Uterus (tissue), 4 donors: ENCODE data around the gene TCF12. TPM values are rescaled to one million over a fixed set of nuclear protein-coding genes. Genes with fewer than 3 reads are reported as not detected.

Experiments used
- DNase-seq, 2 donors: peaks; one replicate each; pipeline ENCODE4 v3.0.0-alpha.2; 2019 to 2020
- H3K27ac ChIP-seq, 2 donors: fragments of 200-600 bp; sonication (generic); 1 replicate in 1 of 2; 2 replicates in 1 of 2; pipeline ENCODE4 v1.5.1; 2016 to 2018
- H3K27me3 ChIP-seq, 2 donors: fragments of 200-600 bp; sonication (generic); one replicate each; pipeline ENCODE4 v1.5.1; 2018 to 2019; ENCODE audit warnings: control low read depth in 1 of 2
- H3K36me3 ChIP-seq, 2 donors: fragments of 200-600 bp; sonication (generic); one replicate each; pipeline ENCODE4 v1.5.1; 2019; ENCODE audit warnings: control low read depth in 1 of 2
- H3K4me1 ChIP-seq, 2 donors: fragments of 200-600 bp; sonication (generic); one replicate each; pipeline ENCODE4 v1.5.1; 2018 to 2019; ENCODE audit warnings: control low read depth in 1 of 2
- H3K4me3 ChIP-seq, 2 donors: fragments of 200-600 bp; sonication (generic); 1 replicate in 1 of 2; 2 replicates in 1 of 2; pipeline ENCODE4 v1.5.1; 2018 to 2019; ENCODE audit warnings: mild to moderate bottlenecking in 1 of 2
- H3K9me3 ChIP-seq, 2 donors: fragments of 200-600 bp; sonication (generic); one replicate each; pipeline ENCODE4 v1.5.1; 2019; ENCODE audit warnings: control low read depth in 1 of 2
- POLR2A ChIP-seq, 2 donors: fragments of 450-650 bp; IDR thresholded peaks; one replicate each; pipeline ENCODE4 v1.6.1; 2016; ENCODE audit warnings: antibody characterized with exemption in 2 of 2, mild to moderate bottlenecking in 1 of 2, moderate library complexity in 1 of 2
- intact Hi-C: fragments of 100-400 bp; cut with DNase I; formaldehyde crosslinking; loops from one replicate; pipeline ENCODE4 v1.15.1; 2023; ENCODE audit warnings: low total_unique reads
- total RNA-seq, 4 donors: library from RNA; depleted of rRNA in 3 of 4; stranded (reverse); fragments of >200 nt in 3 of 4; gene quantifications; one replicate each; pipeline versions ENCODE4 v1.1.0 to v1.2.4, GENCODE V29; 2014 to 2023
- TF ChIP-seq, protein P1 (sequence below), 4 experiments: fragments of 200-600 bp in 2 of 4; fragments of 450-650 bp in 2 of 4; sonication (generic) in 2 of 4; IDR thresholded peaks; one replicate each; pipeline ENCODE4 v1.5.1; 2016 to 2019; ENCODE audit warnings: antibody characterized with exemption in 4 of 4, mild to moderate bottlenecking in 2 of 4, moderate library complexity in 1 of 4
- donor health status: DM: yes; HTN: yes; CAD: no.

TCF12 gene
- total RNA-seq, 4 donors from 2014 or later = 109 to 361 (median 196) TPM

DNA sequence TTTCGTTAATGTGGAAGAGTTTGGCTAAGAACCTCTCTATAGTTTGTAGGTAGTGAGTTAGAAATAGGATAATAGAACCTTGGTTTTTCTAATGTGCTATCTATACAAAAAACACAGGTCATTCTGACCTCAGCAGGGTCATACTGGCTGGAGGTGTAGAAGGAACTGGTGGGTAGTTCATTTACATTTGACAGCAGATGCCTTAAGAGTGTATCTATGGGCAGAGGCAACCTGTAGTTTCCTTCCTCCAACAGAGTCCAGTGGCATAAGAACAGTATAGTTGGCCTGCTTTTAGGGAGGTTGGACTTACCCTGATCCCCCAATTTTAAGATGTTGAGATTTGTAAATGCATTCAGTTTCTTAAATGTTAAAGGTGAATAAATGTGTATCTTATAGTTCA lies 152.2 kb downstream of the TCF12 start:
- no peak for DNase-seq
- H3K27ac ChIP-seq = no peak overlapping the region
- no peaks in the 10 kb centered on the region for H3K27me3 ChIP-seq
- intact Hi-C loops = no loop called here
- H3K9me3 ChIP-seq = no peaks in the 10 kb centered on the region
- peaks cover 0 to 8% of the 10 kb centered on the region in 2 donors for H3K4me1 ChIP-seq
- H3K36me3 ChIP-seq = no peaks in the 10 kb centered on the region
- no peak overlapping the region for H3K4me3 ChIP-seq
- TF ChIP-seq, protein P1, sequence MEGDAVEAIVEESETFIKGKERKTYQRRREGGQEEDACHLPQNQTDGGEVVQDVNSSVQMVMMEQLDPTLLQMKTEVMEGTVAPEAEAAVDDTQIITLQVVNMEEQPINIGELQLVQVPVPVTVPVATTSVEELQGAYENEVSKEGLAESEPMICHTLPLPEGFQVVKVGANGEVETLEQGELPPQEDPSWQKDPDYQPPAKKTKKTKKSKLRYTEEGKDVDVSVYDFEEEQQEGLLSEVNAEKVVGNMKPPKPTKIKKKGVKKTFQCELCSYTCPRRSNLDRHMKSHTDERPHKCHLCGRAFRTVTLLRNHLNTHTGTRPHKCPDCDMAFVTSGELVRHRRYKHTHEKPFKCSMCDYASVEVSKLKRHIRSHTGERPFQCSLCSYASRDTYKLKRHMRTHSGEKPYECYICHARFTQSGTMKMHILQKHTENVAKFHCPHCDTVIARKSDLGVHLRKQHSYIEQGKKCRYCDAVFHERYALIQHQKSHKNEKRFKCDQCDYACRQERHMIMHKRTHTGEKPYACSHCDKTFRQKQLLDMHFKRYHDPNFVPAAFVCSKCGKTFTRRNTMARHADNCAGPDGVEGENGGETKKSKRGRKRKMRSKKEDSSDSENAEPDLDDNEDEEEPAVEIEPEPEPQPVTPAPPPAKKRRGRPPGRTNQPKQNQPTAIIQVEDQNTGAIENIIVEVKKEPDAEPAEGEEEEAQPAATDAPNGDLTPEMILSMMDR (IDR thresholded peaks at IDR 0.05) = no peak
- no peak for TF ChIP-seq POLR2A (IDR thresholded peaks at IDR 0.05)

DNA sequence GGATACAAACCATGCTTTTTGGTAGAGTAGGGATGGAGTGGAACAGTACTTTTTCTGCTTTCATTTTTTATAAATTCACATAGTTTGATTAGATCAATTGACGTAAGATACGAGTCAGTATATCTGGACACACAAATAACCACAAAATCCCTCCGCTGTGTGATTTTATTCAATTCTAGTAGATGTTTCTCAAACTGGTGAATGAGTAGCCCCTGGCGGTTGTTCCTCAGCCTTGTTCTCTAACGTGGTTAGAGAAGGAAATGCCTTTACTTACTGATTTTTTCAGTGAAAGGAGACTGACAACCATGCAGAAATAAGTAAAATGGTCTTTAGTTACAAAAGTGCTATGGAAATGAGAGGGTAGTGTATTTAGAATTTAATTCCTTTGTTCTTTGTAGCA lies 161.0 kb downstream of the TCF12 start:
- H3K4me1 ChIP-seq = no peaks in the 10 kb centered on the region
- TF ChIP-seq, protein P1 (IDR thresholded peaks at IDR 0.05) = no peak
- intact Hi-C loops = no loop called here
- no peaks in the 10 kb centered on the region for H3K27me3 ChIP-seq
- H3K9me3 ChIP-seq = no peaks in the 10 kb centered on the region
- DNase-seq = no peak
- no peak overlapping the region for H3K27ac ChIP-seq
- H3K4me3 ChIP-seq = no peak overlapping the region
- no peaks in the 10 kb centered on the region for H3K36me3 ChIP-seq

DNA sequence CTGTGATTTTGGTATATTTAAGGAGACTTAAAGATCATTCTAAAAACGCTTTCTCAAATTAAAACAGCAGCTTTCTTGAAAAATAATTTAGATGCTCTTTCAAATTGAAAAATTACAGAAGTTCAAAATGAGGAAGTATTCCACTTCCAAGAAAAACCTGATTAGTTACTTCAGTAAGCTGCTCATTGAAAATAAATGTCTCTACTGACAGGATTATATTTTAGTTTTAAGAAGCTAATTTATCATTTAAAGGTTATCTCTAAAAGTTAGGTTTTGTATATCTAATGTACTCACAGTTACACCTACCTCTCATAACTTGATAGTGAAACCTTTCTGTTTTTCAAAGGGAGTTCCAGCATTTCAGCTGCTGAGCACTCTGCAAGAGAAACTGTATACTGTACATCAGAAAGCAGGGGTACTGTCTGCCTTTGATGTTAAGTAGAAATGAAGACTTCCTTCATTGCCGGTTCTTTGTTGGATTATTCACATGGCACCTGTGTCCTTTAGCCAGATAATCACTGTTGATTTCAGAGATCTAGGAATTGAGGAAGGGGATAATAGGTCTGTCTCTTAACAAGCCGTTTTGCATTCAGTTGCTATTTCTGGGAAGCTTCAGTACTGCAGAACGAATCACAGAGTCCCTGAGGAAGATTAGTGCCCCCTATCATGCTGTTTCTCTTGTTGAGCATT lies 161.6 kb downstream of the TCF12 start:
- H3K4me1 ChIP-seq = no peaks in the 10 kb centered on the region
- intact Hi-C loops = no loop called here

DNA sequence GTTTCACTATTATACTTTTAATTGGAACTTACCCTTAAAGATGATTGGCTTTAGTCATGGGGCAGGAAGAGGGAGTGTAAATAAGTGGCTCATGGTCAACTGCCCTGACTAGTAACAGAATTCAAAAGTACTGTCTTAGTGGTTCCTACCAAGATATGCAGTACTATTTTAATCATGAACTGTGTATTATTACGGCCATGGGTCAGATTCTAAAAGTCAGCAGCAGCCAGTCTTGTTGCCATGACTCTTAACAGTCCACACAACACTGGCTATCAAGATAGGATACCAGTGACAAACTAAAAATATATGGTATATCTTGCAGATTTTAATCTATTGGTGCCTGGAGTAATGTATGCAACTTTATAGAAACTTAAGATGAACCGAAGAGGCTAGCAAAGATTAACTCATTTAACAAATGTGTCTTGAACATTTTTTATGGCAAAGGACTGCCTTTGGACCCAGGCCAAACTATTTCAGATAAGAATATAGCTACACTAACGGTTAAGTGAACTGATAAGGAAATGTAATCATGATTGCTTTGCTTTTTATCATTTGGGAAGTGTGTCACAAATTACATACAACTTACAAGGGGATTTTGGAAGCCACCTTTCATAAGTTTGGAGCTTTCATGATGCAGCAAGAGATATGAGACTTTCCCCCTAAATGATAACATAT lies 163.7 kb downstream of the TCF12 start:
- Histone ChIP-seq H3K27me3 (no peaks in the 10 kb centered on the region), H3K27ac (no peak overlapping the region), H3K9me3 (no peaks in the 10 kb centered on the region), H3K36me3 (no peaks in the 10 kb centered on the region), H3K4me3 (no peak overlapping the region), H3K4me1 (no peaks in the 10 kb centered on the region)
- TF ChIP-seq POLR2A (IDR thresholded peaks at IDR 0.05) = no peak
- TF ChIP-seq, protein P1 (IDR thresholded peaks at IDR 0.05) = no peak
- no peak for DNase-seq
- intact Hi-C loops = no loop called here

More for the DNA sequence above, 161.6 kb downstream of the TCF12 start:
- H3K9me3 ChIP-seq = no peaks in the 10 kb centered on the region
- H3K27me3 ChIP-seq = no peaks in the 10 kb centered on the region
- no peak overlapping the region for H3K27ac ChIP-seq
- H3K4me3 ChIP-seq = no peak overlapping the region
- no peak for DNase-seq
- TF ChIP-seq, protein P1 (IDR thresholded peaks at IDR 0.05) = no peak
- no peak for TF ChIP-seq POLR2A (IDR thresholded peaks at IDR 0.05)
- H3K36me3 ChIP-seq = no peaks in the 10 kb centered on the region

DNA sequence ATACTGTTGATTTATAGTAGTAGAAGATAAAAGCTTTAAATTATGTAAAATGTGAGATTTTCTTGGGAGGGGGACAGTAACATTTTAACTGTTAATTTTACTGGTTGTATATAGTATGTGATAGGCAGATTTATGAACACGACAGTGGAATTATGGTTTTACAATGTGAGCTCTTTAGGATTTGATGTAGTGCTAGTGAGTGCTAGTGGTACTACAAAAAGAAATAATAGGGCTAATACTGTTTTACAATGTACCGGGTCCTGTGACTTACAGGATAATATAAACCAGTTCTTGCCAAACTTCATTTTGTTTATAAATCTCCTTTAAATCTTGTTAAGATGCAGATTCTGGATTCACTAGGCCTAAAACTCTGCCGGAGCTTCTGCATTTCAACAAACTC lies 165.7 kb downstream of the TCF12 start:
- Histone ChIP-seq H3K4me1 (no peaks in the 10 kb centered on the region), H3K36me3 (no peaks in the 10 kb centered on the region), H3K4me3 (no peak overlapping the region), H3K27ac (no peak overlapping the region), H3K27me3 (no peaks in the 10 kb centered on the region), H3K9me3 (no peaks in the 10 kb centered on the region)
- intact Hi-C loops = no loop called here
- DNase-seq = no peak
- TF ChIP-seq POLR2A (IDR thresholded peaks at IDR 0.05) = no peak
- TF ChIP-seq, protein P1 (IDR thresholded peaks at IDR 0.05) = no peak
